DOHH2 (cell line): Measurements from ENCODE around the gene FGF1.

ENCODE experiments used
- EZH2phosphoT487 ChIP-seq: fragments of 200-600 bp; sonication (generic); IDR thresholded peaks from 2 replicates; pipeline ENCODE4 v1.6.1; 2017; ENCODE audit warnings: borderline replicate concordance, mild to moderate bottlenecking, antibody characterized with exemption, low read length, moderate library complexity, mixed read lengths
- TF ChIP-seq, protein P1 (sequence below): fragments of 200-600 bp; sonication (generic); IDR thresholded peaks from one replicate; pipeline ENCODE4 v1.5.1; 2014; ENCODE audit warnings: antibody characterized with exemption, mild to moderate bottlenecking, low read depth, low read length; ENCODE audit not compliant: poor library complexity, severe bottlenecking

DNA sequence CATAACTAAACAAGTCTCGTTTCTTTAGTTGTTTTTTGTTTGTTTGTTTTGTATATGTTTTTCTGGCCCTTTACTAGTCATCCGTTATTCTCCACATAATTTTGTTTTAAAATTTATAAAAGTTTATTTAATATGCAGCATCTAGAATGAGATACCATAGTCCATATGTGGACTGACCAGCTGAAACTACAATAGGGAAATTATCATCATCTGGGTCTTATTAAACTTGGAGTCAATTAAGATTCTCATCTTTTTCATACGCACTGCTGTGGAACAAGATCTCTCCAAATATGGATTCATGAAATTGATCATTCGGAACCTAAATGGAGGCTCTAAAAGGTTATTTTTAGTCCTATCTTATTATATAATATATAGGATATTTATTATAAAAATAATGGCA lies 99.3 kb downstream of the FGF1 start:
- TF ChIP-seq, protein P1, sequence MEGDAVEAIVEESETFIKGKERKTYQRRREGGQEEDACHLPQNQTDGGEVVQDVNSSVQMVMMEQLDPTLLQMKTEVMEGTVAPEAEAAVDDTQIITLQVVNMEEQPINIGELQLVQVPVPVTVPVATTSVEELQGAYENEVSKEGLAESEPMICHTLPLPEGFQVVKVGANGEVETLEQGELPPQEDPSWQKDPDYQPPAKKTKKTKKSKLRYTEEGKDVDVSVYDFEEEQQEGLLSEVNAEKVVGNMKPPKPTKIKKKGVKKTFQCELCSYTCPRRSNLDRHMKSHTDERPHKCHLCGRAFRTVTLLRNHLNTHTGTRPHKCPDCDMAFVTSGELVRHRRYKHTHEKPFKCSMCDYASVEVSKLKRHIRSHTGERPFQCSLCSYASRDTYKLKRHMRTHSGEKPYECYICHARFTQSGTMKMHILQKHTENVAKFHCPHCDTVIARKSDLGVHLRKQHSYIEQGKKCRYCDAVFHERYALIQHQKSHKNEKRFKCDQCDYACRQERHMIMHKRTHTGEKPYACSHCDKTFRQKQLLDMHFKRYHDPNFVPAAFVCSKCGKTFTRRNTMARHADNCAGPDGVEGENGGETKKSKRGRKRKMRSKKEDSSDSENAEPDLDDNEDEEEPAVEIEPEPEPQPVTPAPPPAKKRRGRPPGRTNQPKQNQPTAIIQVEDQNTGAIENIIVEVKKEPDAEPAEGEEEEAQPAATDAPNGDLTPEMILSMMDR, result no peak
- no peak for TF ChIP-seq EZH2phosphoT487
